Activated naive CD4-positive, alpha-beta T cell treated with anti-CD3 and anti-CD28 coated beads, Interleukin-2, amount 50 U/mL, for 16 hours (primary cell): ENCODE measurements around the gene PITPNM2.

Experiments used
- DNase-seq: peaks from one replicate; pipeline ENCODE4 v3.0.0-alpha.2; 2020

PITPNM2 gene

DNA sequence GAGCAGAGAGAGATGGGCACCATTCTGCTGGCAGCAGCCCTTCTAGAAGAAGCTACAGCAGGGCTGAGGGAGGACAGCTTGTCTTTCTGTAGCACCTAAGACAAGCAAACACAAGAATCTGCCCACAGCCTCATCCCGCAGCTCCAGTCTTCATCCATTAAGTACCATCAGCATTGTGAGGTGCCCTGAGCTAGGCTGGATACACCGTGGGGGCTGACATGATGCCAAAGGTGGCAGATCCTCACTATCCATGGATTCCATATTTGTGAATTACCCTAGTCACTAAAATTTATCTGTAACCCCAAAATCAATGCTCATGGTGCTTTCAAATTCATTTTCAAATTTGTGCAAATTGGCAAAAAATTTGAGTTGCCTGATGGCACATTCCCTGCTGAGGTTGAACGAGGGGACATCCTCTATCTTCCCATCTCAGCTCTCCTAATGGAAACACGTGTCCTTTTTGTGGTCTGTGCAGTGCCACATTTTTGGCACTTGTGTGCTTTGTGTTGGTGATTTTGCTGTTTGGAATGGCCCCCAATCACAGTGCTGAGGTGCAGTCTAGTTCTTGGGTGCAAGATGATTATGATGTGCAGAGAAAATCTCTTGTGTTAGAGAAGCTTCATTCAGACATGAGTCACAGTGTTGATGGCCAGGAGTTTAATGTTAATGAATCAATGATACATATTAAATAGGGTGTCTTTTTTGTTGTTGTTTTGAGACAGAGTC lies 7.0 kb downstream of the PITPNM2 start:
- no peak for DNase-seq

DNA sequence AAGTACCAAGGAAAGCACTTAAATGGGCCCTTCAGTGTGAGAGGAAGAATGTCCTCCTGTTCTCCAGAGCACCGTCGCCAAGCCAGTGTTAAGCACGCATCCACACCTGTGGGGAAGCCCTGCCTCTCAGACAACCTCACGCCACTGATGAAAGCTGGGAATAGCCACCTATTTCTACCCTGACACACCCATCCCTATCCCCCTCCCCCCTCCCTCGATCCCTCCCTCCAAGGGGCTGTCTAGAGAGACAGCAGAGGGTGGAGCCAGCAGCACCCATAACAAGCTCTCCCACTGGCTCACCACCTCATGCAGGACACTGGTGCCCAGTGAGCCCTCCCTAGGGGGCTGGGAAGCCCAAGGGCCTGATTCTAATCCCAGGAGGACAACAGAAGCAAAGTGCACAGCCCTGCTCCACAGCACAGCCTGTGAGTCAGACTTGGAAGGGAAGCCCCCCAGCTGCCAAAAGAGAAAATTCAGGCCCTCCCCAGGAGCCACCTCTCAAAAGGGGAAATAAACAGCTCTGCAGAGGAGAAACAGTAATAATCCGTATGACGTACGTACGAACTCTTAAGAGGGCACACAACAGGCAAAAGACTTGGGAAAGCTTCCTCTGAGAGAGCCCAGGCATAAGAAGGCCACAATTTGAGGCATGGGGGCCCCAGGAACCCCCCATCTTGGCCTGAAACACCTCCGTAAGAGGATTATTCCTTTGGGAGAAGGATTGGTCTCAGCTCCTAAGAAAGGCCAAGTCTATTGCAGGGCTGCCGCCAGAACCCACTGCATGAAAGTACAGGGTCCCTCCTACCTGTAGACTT lies 7.8 kb downstream of the PITPNM2 start:
- no peak for DNase-seq

- no peak for DNase-seq
Measured at GRCh38 chr12:123142518-123142840, 8.4 kb downstream of the PITPNM2 start.

- no peak for DNase-seq
Measured at GRCh38 chr12:123141615-123142517, 9.0 kb downstream of the PITPNM2 start.

DNA sequence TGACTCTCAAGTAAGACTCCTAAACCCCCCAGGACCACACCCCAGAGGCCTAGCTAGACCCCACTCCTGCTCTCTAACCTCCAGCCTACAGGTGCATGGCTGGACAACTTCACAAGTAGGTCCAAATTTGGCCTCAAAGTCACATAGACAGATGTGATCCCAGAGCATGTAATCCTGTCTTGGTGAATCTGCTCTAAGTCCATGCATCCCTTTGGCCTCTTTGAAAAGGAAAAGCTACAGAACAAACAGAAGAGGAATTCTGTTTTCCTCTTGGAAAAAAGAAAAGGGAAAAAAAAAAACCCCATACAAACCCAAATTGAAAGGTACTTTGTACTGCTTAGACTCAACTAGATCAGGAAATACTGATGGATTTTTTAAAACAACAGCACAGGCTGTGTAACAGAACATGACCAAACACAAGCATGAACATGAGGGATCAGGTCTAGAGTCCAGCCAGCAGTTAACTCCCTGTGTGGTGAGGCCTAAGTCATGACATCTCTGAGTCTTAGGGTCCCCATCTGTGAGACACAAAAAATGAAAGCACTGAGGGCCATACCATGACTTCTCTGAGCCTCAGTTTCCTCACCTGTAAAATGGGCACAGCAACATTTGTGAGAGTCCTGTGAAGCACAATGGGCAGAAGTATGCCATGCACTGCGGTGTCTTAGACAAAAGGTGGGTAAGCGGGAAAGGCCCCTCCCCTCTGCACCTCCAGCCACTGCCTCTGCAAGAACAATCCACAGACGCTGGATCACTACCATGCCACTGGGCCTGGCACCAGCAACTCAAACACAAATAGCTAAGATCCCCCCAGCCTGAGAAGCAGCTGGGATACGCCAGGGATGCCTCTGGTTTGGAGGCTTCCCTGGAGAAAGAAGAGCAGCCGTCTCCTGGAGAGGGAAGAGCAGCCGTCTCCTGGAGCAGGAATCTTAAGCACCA lies 9.9 kb downstream of the PITPNM2 start:
- no peak for DNase-seq

- no peak for DNase-seq
Measured at GRCh38 chr12:123139926-123140675, 10.8 kb downstream of the PITPNM2 start.

DNA sequence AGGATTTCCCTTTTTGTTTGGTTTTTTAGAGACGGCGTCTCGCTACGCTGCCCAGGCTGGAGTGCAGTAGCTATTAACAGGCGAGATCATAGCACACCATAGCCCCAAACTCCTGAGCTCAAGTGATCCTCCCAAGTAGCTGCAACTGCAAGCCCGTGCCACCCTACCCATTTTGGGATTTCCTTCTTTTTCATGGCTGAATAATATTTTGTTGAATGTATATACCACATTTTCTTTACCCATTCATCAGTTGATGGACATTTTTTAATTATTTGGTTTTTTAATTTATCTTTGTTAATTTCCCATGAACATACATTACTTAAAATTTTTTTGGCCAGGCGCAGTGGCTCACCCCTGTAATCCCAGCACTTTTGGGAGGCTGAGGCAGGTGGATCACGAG lies 15.2 kb downstream of the PITPNM2 start:
- DNase-seq, result no peak

- no peak for DNase-seq
Measured at GRCh38 chr12:123134826-123135225, 16.1 kb downstream of the PITPNM2 start.

DNA sequence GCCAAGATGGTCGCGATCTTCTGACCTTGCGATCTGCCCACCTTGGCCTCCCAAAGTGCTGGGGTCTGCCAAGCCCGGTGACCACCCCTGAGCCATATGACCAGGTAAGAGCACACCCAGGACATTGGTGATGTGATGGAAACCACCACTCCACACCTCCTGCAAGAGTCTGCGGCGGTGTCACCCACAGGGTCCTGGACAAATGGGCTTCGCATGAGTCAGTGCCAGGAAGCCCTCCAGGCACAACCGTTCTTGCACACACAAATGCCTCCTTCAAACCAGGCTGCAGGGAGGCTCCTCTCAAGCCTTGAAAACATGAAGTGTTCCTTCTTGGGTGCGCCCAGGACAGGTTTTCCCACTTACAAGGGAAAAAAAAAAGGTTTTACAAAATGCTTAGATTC lies 16.6 kb downstream of the PITPNM2 start:
- DNase-seq, result no peak

GRCh38 chr12:123133701-123134100 lies 17.2 kb downstream of the PITPNM2 start:
- DNase-seq, result no peak

DNA sequence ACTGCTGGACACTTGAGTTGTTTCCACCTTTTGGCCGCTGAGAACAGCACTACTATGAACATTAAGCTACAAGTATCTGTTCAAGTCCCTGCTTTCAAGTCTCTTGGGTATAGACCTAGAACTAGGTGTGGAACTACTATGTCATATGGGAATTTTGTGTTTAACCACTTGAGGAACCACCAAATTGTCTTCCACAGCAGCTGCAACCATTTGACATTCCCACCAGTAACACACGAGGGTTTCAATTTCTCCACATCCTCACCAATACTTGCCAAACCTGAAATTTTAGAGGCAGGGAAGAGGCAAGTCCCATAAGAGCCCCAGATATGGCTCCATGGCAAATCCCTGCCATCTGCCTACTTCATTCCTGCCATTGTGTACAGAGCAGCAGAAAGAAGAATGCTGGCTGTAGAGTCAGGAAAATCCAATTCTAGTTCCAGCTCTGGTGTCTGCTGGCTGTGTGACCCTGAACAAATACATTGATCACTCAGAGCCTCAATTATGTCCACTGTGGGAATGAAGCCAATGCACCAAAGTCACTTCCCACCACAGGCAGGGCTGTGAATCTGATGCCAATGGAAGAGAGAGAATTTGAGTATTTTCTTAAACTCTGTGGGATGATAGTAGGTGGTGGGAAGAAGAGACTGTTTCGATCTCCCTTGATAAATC lies 17.8 kb downstream of the PITPNM2 start:
- DNase-seq, result no peak

DNA sequence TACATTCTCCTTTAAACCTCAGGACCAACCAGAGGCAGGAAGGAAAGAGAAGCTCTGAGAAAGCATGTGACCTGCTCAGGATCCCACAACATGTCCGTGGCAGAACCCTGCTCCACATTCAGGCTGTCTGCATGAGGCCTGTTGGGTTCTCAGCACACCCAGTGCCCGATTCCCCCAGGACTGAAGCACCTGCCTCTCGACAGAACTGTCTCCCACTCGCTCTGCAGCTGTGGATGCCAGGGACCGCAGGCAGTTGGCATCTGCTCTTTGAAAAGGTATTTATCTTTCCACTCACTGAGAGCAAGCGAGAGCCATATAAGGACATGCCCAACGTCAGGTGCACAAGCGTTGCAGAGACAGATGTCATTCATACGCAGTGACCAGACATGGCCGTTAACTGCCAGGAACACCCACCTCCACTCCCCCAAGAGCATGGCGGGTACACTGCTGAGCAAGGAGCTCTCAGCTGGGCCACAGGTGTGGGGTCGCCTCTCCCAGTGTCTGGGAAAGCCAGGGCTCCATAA lies 18.9 kb downstream of the PITPNM2 start:
- peak; percentile 27 for DNase-seq

DNA sequence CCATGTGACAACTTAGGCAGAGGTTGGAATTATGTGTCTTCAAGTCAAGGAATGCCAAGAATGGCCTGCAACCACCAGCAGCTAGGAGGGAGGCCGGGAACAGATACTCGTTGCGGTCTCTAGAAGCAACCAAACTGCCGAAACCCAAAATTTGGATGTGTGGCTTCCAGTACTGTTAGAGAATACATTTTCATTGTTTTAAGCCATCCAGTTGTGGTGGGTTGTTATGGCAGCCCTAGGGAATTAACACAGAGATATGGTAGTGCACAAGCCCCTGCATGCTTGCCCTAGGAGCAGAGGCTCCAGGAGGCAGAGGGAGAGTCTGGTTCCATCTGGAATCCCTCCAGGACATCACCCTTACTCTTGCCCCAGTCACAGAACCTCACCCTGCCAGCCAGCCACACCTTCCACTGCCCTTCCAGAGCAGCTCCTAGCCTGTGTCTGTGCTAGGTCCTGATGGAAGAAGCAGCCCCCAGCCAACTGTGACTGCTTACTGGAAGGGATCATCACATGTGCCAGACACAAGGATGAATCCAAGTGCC lies 19.5 kb downstream of the PITPNM2 start:
- no peak for DNase-seq

GRCh38 chr12:123129621-123130020 lies 21.3 kb downstream of the PITPNM2 start:
- DNase-seq, result no peak

DNA sequence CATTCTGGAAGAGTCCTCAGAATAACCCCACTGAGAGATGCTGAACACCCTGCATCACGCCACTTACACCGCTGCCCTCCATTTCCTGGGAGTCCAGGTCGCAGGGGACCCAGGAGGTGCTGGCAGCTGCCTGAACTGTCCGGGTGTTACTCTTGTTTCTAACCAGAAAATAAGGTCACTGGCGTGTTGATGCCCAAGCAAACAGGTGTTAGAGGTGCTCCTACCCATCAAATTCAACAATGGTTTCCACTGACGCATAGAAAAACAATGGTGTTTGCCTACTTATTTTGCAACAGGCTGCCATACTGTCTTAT lies 23.8 kb downstream of the PITPNM2 start:
- DNase-seq, result no peak

DNA sequence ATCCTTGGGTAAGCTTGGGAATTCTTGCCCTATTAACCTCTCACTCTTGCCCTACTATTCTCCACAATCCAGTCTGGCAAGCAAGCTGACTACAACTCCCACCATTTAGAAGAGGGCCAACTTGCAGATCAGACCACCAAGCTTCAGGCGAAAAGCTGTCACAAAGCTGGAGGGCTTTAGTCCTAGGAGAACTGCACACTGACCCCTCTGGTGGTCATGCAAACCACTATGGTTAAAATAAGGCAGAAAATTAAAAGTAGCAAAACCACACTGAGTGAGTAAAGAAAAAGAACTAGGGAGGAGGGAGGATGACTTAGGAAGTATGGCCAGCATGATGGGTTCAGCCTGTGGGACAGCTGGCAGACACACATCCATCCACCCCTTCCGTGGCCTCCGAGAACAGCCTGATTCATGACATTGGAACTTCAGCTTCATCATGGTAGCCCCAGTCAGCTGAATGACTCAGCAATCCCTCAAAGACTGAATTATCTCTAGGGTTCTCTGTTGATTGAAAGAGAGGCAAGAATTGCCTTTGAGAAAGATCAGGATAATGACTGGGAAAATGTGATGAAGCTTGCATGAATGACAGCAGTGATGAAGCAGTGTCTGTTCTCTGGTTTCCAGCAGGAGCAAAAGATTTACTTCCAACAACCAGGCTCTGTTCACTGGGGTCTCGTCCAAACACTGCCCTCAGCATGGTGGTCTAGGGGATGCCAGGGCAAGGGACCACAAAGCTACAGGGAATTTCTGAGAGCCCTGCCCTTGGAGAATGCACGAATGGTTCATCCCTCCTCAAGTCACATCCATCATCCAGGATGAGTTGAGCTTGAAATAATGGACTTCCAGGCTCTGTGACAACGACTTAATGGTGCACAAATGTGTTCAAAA lies 24.4 kb downstream of the PITPNM2 start:
- no peak for DNase-seq

DNA sequence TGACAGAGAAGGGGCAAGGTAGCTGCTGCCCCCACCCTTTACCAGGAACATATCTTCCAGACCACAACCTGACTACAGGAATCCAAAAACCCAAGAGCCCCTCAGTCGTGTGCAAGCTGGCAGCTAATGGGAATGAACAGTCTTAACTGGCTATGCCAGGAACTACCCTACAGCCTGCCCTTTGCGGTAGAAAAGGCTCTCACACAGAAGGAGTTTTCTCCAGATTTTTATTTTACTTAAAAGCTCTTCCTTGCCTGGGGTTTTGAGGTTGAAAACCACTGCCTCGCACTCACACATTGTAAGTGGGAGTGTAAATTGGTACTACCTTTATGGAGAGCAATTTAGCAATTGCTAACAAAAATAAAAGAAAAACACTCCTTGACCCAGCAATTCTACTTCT lies 28.3 kb downstream of the PITPNM2 start:
- no peak for DNase-seq

DNA sequence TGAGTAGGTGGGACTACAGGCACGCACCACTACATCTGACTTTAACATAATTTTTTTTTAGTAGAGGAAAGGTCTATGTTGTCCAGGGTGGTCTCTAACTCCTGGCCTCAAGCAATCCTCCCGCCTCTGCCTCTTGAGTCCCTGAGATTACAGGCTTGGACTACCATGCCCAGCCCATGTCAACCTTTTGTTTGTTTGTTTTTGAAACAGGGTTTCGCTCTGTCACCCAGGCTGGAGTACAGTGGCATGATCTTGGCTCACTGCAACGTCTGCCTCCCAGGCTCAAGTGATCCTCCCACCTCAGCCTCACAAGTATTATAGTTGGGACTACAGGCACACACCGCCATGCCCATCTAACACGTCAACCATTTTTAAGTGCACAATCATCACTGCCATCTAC lies 29.2 kb downstream of the PITPNM2 start:
- no peak for DNase-seq

- DNase-seq, result no peak
Measured at GRCh38 chr12:123120452-123121166, 30.3 kb downstream of the PITPNM2 start.
